SU-DHL-6 (cell line): Measurements from ENCODE around the gene CLCA4.

Experiments used
- CTCF ChIP-seq: fragments of 200-600 bp; sonication (generic); IDR thresholded peaks from one replicate; pipeline ENCODE4 v1.5.1; 2017; ENCODE audit warnings: antibody characterized with exemption, mild to moderate bottlenecking, low read length, moderate library complexity; ENCODE audit not compliant: insufficient read depth, poor library complexity, severe bottlenecking
- EZH2phosphoT487 ChIP-seq: fragments of 200-600 bp; sonication (generic), shearing (Covaris generic); conservative IDR thresholded peaks from 2 replicates; pipeline ENCODE4 v1.6.1; 2018; ENCODE audit warnings: mild to moderate bottlenecking, antibody characterized with exemption, low read length, moderate library complexity, mixed read lengths

- TF ChIP-seq CTCF (no peak), EZH2phosphoT487 (no peak)
These were observed 23.1 kb upstream of the CLCA4 start for GRCh38 chr1:86523670-86524354.
